Uterus (tissue), 2 donors: ENCODE data around the gene KLHL7.

Experiments
- CTCF ChIP-seq, 4 experiments: fragments of 200-600 bp in 2 of 4; fragments of 450-650 bp in 2 of 4; sonication (generic) in 2 of 4; IDR thresholded peaks; one replicate each; pipeline ENCODE4 v1.5.1; 2016 to 2019; ENCODE audit warnings: antibody characterized with exemption in 4 of 4, mild to moderate bottlenecking in 2 of 4, moderate library complexity in 1 of 4
- POLR2A ChIP-seq, 2 donors: fragments of 450-650 bp; IDR thresholded peaks; one replicate each; pipeline ENCODE4 v1.6.1; 2016; ENCODE audit warnings: antibody characterized with exemption in 2 of 2, mild to moderate bottlenecking in 1 of 2, moderate library complexity in 1 of 2

- TF ChIP-seq CTCF (IDR thresholded peaks at IDR 0.05) (no peak), POLR2A (IDR thresholded peaks at IDR 0.05) (no peak)
Observed at GRCh38 chr7:23075571-23075970, 30.0 kb upstream of the KLHL7 start.
